PC-9 (cell line): Measurements from ENCODE around the gene ALOX12. TPM values are rescaled to one million over a fixed set of nuclear protein-coding genes. Genes with fewer than 3 reads are reported as not detected.

Experiments used
- BruUV-seq: library from RNA; stranded (reverse); fragments of 400-500 nt; replicated peaks from 2 replicates; lab custom pipeline; 2021; lab: Mats Ljungman, UMichigan
- CTCF ChIA-PET: fragments of 300-600 bp; sonication (Branson Sonifier 250); formaldehyde crosslinking; loops from one replicate; lab custom pipeline; 2022; ENCODE audit warnings: antibody characterized with exemption; lab: Charles Lee
- POLR2A ChIA-PET: fragments of 300-600 bp; sonication (Branson Sonifier 250); formaldehyde crosslinking; loops from one replicate; lab custom pipeline; 2022; ENCODE audit warnings: antibody characterized with exemption; ENCODE audit not compliant: unreplicated experiment; lab: Charles Lee
- DNase-seq, 2 experiments: peaks; one replicate each; pipeline versions ENCODE4 v3.0.0 to v3.0.0-alpha.2; 2015 to 2022; ENCODE audit warnings: mixed read lengths in 1 of 2
- H2AFZ ChIP-seq: fragments of 200-600 bp; sonication (generic); 2 replicates; pipeline ENCODE4 v1.8.1; 2017; ENCODE audit warnings: antibody characterized with exemption
- H3F3A ChIP-seq: fragments of 200-600 bp; sonication (generic); 2 replicates; pipeline ENCODE4 v1.8.1; 2017; ENCODE audit warnings: antibody characterized with exemption, mild to moderate bottlenecking, low read depth; ENCODE audit not compliant: insufficient read depth
- H3K27ac ChIP-seq: fragments of 200-600 bp; sonication (generic); 2 replicates; pipeline ENCODE4 v1.6.1; 2016; ENCODE audit warnings: mixed run types
- H3K27me3 ChIP-seq: fragments of 200-600 bp; sonication (generic); 2 replicates; pipeline ENCODE4 v1.6.1; 2016; ENCODE audit warnings: low read depth, mixed run types; ENCODE audit not compliant: insufficient read depth
- H3K36me3 ChIP-seq: fragments of 200-600 bp; sonication (generic); 2 replicates; pipeline ENCODE4 v1.6.1; 2016; ENCODE audit warnings: low read depth, mixed run types
- H3K4me1 ChIP-seq: fragments of 200-600 bp; sonication (generic); replicated peaks from 2 replicates; pipeline ENCODE4 v1.6.1; 2016; ENCODE audit warnings: mixed run types; ENCODE audit not compliant: insufficient read depth
- H3K4me2 ChIP-seq: fragments of 200-600 bp; sonication (generic); 2 replicates; pipeline ENCODE4 v1.6.1; 2017; ENCODE audit warnings: mixed run types
- H3K4me3 ChIP-seq: fragments of 200-600 bp; sonication (generic); 2 replicates; pipeline ENCODE4 v1.6.1; 2016; ENCODE audit warnings: mixed run types
- H3K79me2 ChIP-seq: fragments of 200-600 bp; sonication (generic); 2 replicates; pipeline ENCODE4 v1.6.1; 2017; ENCODE audit warnings: low read depth, mixed run types
- H3K9me2 ChIP-seq: fragments of 200-600 bp; sonication (generic); 2 replicates; pipeline ENCODE4 v1.8.1; 2017; ENCODE audit warnings: mild to moderate bottlenecking; ENCODE audit not compliant: insufficient read depth
- H3K9me3 ChIP-seq: fragments of 200-600 bp; sonication (generic); 2 replicates; pipeline ENCODE4 v1.8.1; 2016; ENCODE audit warnings: low read depth; ENCODE audit not compliant: insufficient read depth
- H4K20me1 ChIP-seq: fragments of 200-600 bp; sonication (generic); 2 replicates; pipeline ENCODE4 v1.8.1; 2017; ENCODE audit not compliant: insufficient read depth
- EZH2 ChIP-seq: fragments of 200-600 bp; sonication (generic); IDR thresholded peaks from 2 replicates; pipeline ENCODE4 v1.8.0; 2017; ENCODE audit warnings: antibody characterized with exemption, low read depth
- intact Hi-C: fragments of 100-400 bp; cut with micrococcal nuclease; formaldehyde crosslinking; loops from one replicate; pipeline ENCODE4 v1.10.0; 2022; ENCODE audit not compliant: unreplicated experiment
- total RNA-seq: library from RNA; stranded (reverse); gene quantifications from 2 replicates; pipeline ENCODE4 v1.2.3, GENCODE V29; 2021
- TF ChIP-seq, protein P1 (sequence below): fragments of 200-600 bp; sonication (generic); conservative IDR thresholded peaks from 2 replicates; pipeline ENCODE4 v1.6.1; 2017; ENCODE audit warnings: mixed run types, antibody characterized with exemption, mild to moderate bottlenecking, moderate library complexity

Gene ALOX12
- total RNA-seq, 1 experiment from 2014 or later = not detected

DNA sequence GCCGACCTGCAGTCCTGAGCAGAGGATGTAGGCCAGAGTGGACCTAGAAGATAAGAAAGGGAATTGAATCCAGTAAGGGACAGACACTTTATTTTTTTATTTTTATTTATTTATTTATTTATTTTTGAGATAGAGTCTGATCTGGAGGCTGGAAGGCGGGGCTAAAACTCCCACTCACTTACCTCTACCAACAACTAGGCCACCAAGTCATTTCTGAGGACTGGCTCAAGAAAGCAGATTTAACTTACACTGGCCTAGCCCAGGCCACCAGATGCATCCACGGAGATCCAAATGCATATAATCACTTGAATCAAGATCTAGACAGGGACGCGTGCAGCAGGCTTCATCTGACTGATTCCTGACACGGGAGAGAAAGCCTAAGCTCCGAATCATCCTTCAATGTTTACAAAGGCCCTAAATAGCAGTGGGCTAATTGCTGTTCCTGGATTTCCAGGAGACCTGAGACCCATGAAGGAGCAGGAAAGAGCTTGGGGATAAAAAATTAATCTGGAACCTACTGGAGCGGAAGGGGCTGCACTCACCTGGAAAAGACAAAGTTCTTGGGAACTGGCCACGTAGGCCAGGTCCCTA lies 1.1 kb upstream of the ALOX12 start:
- no peak for DNase-seq
- Histone ChIP-seq H3K79me2 (no peaks in the 10 kb centered on the region), H3K4me2 (no peak overlapping the region), H3K4me3 (no peak overlapping the region), H3K36me3 (peaks cover 6% of the 10 kb centered on the region; the same call in 1 of the 2 replicates), H3K9me2 (no peaks in the 10 kb centered on the region), H4K20me1 (no peaks in the 10 kb centered on the region), H3K4me1 (no peaks in the 10 kb centered on the region), H3K9me3 (no peaks in the 10 kb centered on the region), H3K27me3 (no peaks in the 10 kb centered on the region), H3F3A (0 out of 2 replicates have a peak, but pooled peaks cover 3% of the 10 kb centered on the region), H3K27ac (no peak overlapping the region), H2AFZ (no peak overlapping the region)
- intact Hi-C loops = no loop called here
- TF ChIP-seq, protein P1, sequence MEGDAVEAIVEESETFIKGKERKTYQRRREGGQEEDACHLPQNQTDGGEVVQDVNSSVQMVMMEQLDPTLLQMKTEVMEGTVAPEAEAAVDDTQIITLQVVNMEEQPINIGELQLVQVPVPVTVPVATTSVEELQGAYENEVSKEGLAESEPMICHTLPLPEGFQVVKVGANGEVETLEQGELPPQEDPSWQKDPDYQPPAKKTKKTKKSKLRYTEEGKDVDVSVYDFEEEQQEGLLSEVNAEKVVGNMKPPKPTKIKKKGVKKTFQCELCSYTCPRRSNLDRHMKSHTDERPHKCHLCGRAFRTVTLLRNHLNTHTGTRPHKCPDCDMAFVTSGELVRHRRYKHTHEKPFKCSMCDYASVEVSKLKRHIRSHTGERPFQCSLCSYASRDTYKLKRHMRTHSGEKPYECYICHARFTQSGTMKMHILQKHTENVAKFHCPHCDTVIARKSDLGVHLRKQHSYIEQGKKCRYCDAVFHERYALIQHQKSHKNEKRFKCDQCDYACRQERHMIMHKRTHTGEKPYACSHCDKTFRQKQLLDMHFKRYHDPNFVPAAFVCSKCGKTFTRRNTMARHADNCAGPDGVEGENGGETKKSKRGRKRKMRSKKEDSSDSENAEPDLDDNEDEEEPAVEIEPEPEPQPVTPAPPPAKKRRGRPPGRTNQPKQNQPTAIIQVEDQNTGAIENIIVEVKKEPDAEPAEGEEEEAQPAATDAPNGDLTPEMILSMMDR = no peak
- no peak for TF ChIP-seq EZH2
- ChIA-PET POLR2A (no interaction called here), CTCF (no interaction called here)
- BruUV-seq = no TSS peak

DNA sequence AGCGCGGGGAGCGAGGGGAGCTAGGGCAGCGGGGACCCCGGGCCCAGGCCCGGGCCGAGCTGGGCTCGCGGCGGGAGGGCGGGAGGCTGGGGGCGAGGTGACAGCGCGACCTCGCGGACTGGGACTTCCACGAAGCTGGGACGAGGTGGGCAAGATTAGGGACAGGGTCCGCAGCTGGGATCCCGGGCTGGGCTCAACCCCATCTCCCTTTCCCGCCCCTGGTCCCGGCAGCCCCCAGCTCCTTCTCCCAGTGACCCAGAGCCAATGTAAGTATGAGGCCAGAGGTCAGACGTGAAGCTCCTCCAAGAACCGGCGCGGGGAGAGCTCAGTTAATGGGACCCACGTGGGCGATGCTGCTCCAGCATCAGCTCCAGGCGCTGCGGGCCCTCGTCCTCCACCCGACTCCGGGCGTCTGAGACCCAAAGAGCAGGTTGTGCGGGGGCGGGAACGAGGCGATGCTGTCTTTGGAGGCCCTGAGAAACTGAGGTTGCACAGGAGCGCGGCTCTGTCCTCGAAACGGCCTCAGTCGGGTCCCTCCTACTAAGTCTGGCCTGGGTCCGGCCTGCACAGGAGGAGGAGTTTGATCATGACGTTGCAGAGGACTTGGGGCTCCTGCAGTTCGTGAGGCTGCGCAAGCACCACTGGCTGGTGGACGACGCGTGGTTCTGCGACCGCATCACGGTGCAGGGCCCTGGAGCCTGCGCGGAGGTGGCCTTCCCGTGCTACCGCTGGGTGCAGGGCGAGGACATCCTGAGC lies 585 bp downstream of the ALOX12 start:
- Histone ChIP-seq H3K4me3 (no peak overlapping the region), H3K36me3 (peaks cover 9% of the 10 kb centered on the region; the same call in 1 of the 2 replicates), H3K27ac (no peak overlapping the region), H3K79me2 (no peaks in the 10 kb centered on the region), H3K9me2 (no peaks in the 10 kb centered on the region), H3K4me2 (no peak overlapping the region), H3K27me3 (no peaks in the 10 kb centered on the region), H2AFZ (no peak overlapping the region), H3K9me3 (no peaks in the 10 kb centered on the region), H3K4me1 (no peaks in the 10 kb centered on the region), H3F3A (0 out of 2 replicates have a peak, but pooled peaks cover 3% of the 10 kb centered on the region), H4K20me1 (no peaks in the 10 kb centered on the region)
- ChIA-PET POLR2A (no interaction called here), CTCF (no interaction called here)
- intact Hi-C loops = no loop called here
- no peak for TF ChIP-seq EZH2
- TF ChIP-seq, protein P1 = no peak
- DNase-seq = no peak
- no TSS peak for BruUV-seq

DNA sequence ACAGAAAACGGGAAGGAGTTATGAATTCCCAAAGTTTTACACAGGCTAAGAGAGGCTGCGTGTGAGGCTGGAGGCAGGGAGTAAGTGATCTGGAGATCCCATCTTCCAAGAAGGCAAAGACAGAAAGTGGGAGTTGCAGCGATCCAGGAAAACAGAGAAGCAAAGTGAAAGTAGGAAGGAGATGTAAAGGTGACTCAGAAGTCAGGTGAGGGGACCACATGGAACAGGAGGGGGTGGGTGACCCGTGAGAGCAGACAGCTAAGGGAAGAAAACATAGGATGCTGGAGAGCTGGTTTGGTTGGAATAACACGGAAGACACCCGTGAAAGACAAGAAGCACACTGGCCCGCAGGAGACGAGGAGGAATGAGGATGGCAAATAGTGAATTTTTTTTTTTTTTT lies 1.3 kb downstream of the ALOX12 start:
- Histone ChIP-seq H3K79me2 (no peaks in the 10 kb centered on the region), H3K4me3 (no peak overlapping the region), H3K36me3 (peaks cover 17% of the 10 kb centered on the region; the same call in 1 of the 2 replicates), H3K27ac (no peak overlapping the region), H3K9me2 (no peaks in the 10 kb centered on the region), H2AFZ (no peak overlapping the region), H4K20me1 (no peaks in the 10 kb centered on the region), H3F3A (0 out of 2 replicates have a peak, but pooled peaks cover 3% of the 10 kb centered on the region), H3K27me3 (no peaks in the 10 kb centered on the region), H3K4me1 (no peaks in the 10 kb centered on the region), H3K9me3 (no peaks in the 10 kb centered on the region), H3K4me2 (no peak overlapping the region)
- ChIA-PET CTCF (no interaction called here), POLR2A (no interaction called here)
- no peak for DNase-seq
- intact Hi-C loops = no loop called here
- TF ChIP-seq EZH2 = no peak
- TF ChIP-seq, protein P1 = no peak
- BruUV-seq = no TSS peak
